Measurements from ENCODE around the gene DNAH17.

DNA sequence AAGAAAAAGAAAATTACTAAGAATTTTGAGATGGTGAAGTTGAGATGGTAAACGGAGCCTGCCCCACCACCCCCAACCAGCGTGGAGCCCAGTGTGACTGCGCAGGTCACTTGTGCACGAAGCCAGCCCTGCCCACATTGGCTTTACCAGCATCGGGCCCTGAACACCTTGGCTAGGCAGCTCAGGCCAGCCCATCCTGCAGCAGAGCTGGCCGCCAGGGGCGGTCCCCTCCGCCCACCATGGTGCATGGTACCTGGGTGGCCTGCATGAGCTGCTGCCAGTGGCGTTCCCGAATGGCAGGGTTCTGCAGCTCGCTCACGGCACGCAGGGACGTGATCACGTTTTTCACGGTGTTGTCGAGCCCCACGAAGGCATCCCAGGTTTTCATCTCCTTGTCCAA, 62.7 kb downstream of the DNAH17 start:
- TF ChIP-seq, protein P1, sequence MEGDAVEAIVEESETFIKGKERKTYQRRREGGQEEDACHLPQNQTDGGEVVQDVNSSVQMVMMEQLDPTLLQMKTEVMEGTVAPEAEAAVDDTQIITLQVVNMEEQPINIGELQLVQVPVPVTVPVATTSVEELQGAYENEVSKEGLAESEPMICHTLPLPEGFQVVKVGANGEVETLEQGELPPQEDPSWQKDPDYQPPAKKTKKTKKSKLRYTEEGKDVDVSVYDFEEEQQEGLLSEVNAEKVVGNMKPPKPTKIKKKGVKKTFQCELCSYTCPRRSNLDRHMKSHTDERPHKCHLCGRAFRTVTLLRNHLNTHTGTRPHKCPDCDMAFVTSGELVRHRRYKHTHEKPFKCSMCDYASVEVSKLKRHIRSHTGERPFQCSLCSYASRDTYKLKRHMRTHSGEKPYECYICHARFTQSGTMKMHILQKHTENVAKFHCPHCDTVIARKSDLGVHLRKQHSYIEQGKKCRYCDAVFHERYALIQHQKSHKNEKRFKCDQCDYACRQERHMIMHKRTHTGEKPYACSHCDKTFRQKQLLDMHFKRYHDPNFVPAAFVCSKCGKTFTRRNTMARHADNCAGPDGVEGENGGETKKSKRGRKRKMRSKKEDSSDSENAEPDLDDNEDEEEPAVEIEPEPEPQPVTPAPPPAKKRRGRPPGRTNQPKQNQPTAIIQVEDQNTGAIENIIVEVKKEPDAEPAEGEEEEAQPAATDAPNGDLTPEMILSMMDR (IDR thresholded peaks at IDR 0.05) = no peak
- TF ChIP-seq EZH2 (IDR thresholded peaks at IDR 0.05) (no peak), EZH2phosphoT487 (IDR thresholded peaks at IDR 0.05) (no peak)
